HepG2 (cell line): ENCODE measurements around the gene CTSA. TPM values are rescaled to one million over a fixed set of nuclear protein-coding genes. Genes with fewer than 3 reads are reported as not detected.

Experiments used
- BHLHE40 ChIP-seq: IDR thresholded peaks from 2 replicates; pipeline ENCODE4 v1.6.1; 2011; ENCODE audit warnings: low read length, improper control_type of control experiment
- ETS1 ChIP-seq: sonication (generic); formaldehyde crosslinking; IDR thresholded peaks from 2 replicates; pipeline ENCODE4 v1.4.0; 2020; ENCODE audit warnings: missing genetic modification reagents
- FOSL1 ChIP-seq: sonication (generic); formaldehyde crosslinking; IDR thresholded peaks from 2 replicates; pipeline ENCODE4 v1.9.0; 2021; ENCODE audit warnings: missing genetic modification reagents, borderline replicate concordance
- GTF2F1 ChIP-seq: fragments of 150-350 bp; IDR thresholded peaks from 2 replicates; pipeline ENCODE4 v1.6.1; 2014; ENCODE audit warnings: low read length
- HINFP ChIP-seq: sonication (generic); formaldehyde crosslinking; IDR thresholded peaks from 2 replicates; pipeline ENCODE4 v1.4.0; 2020; ENCODE audit warnings: low read depth, mild to moderate bottlenecking, missing genetic modification reagents
- KLF6 ChIP-seq: IDR thresholded peaks from 2 replicates; pipeline ENCODE4 v1.8.0; 2016; ENCODE audit warnings: missing biosample characterization, missing genetic modification reagents
- MBD4 ChIP-seq: IDR thresholded peaks from 2 replicates; pipeline ENCODE4 v1.6.1; 2012; ENCODE audit warnings: low read length, inconsistent platforms, borderline replicate concordance
- MED1 ChIP-seq: sonication (generic); formaldehyde crosslinking; IDR thresholded peaks from 2 replicates; pipeline ENCODE4 v1.4.0; 2020; ENCODE audit warnings: missing genetic modification reagents
- NFIC ChIP-seq: IDR thresholded peaks from 2 replicates; pipeline ENCODE4 v1.6.1; 2012; ENCODE audit warnings: mild to moderate bottlenecking, low read length, inconsistent platforms
- PAF1 ChIP-seq: IDR thresholded peaks from 2 replicates; pipeline ENCODE4 v1.6.1; 2016; ENCODE audit warnings: missing genetic modification reagents, missing compliant biosample characterization
- PAWR ChIP-seq: sonication (generic); formaldehyde crosslinking; IDR thresholded peaks from 2 replicates; pipeline ENCODE4 v1.4.0; 2020; ENCODE audit warnings: missing genetic modification reagents, mild to moderate bottlenecking, borderline replicate concordance
- SIX1 ChIP-seq: sonication (generic); formaldehyde crosslinking; IDR thresholded peaks from 2 replicates; pipeline ENCODE4 v1.4.0; 2020; ENCODE audit warnings: missing genetic modification reagents, borderline replicate concordance
- SRY ChIP-seq: sonication (generic); formaldehyde crosslinking; IDR thresholded peaks from 2 replicates; pipeline ENCODE4 v1.8.0; 2022; ENCODE audit warnings: mild to moderate bottlenecking, missing genetic modification reagents
- ZBTB8A ChIP-seq: sonication (generic); formaldehyde crosslinking; IDR thresholded peaks from 2 replicates; pipeline ENCODE4 v1.4.0; 2020; ENCODE audit warnings: mild to moderate bottlenecking, low read depth, missing genetic modification reagents, borderline replicate concordance
- ZNF121 ChIP-seq: sonication (generic); formaldehyde crosslinking; IDR thresholded peaks from 2 replicates; pipeline ENCODE4 v1.5.0; 2020; ENCODE audit warnings: mild to moderate bottlenecking, missing genetic modification reagents
- ZNF224 ChIP-seq: sonication (generic); formaldehyde crosslinking; IDR thresholded peaks from 2 replicates; pipeline ENCODE4 v1.5.0; 2020; ENCODE audit warnings: mild to moderate bottlenecking, missing genetic modification reagents
- ZNF414 ChIP-seq: sonication (generic); formaldehyde crosslinking; IDR thresholded peaks from 2 replicates; pipeline ENCODE4 v1.5.0; 2020; ENCODE audit warnings: missing genetic modification reagents
- ZNF550 ChIP-seq: sonication (generic); formaldehyde crosslinking; IDR thresholded peaks from 2 replicates; pipeline ENCODE4 v1.4.0; 2020; ENCODE audit warnings: mild to moderate bottlenecking, missing genetic modification reagents, borderline replicate concordance
- ZNF563 ChIP-seq: sonication (generic); formaldehyde crosslinking; IDR thresholded peaks from 2 replicates; pipeline ENCODE4 v1.8.0; 2022; ENCODE audit warnings: mild to moderate bottlenecking, moderate library complexity, missing genetic modification reagents
- ZNF580 ChIP-seq: IDR thresholded peaks from 2 replicates; pipeline ENCODE4 v1.6.1; 2016; ENCODE audit warnings: low read depth, borderline replicate concordance
- ZNF674 ChIP-seq: sonication (generic); formaldehyde crosslinking; IDR thresholded peaks from 2 replicates; pipeline ENCODE4 v1.5.0; 2020; ENCODE audit warnings: low read depth, mild to moderate bottlenecking, missing genetic modification reagents
- ZNF780A ChIP-seq: sonication (generic); formaldehyde crosslinking; IDR thresholded peaks from 2 replicates; pipeline ENCODE4 v1.8.0; 2022; ENCODE audit warnings: mild to moderate bottlenecking, missing genetic modification reagents, moderate library complexity
- polyA plus RNA-seq, 8 experiments: library from polyadenylated mRNA; depleted of rRNA in 3 of 8; stranded (reverse) in 7 of 8; unstranded in 1 of 8; fragments of >200 nt; fragmentation: Illumina TruSeq in 4 of 8; extraction: Trizol in 4 of 8; gene quantifications; 2 replicates each; pipeline versions ENCODE4 v1.2.1 to v1.2.3, GENCODE V29; 2011 to 2016; ENCODE audit warnings: low read depth in 4 of 8, missing spikeins in 1 of 8, mixed read lengths in 1 of 8; ENCODE audit not compliant: insufficient read depth in 1 of 8
- total RNA-seq, 5 experiments: library from RNA; depleted of rRNA; stranded (reverse); fragments of >200 nt; fragmentation: Illumina TruSeq; extraction: Trizol; gene quantifications; 2 replicates each; pipeline ENCODE4 v1.2.3, GENCODE V29; 2016; ENCODE audit warnings: low read depth in 1 of 5
- TF ChIP-seq, protein P1 (sequence below): sonication (generic); formaldehyde crosslinking; IDR thresholded peaks from 2 replicates; pipeline ENCODE4 v1.8.1; 2023; ENCODE audit warnings: missing genetic modification reagents, mild to moderate bottlenecking, borderline replicate concordance
- TF ChIP-seq, protein P2 (sequence below): sonication (generic); formaldehyde crosslinking; IDR thresholded peaks from 2 replicates; pipeline ENCODE4 v1.8.0; 2022; ENCODE audit warnings: mild to moderate bottlenecking, missing genetic modification reagents, moderate library complexity
- TF ChIP-seq, protein P3 (sequence below), 2 experiments: sonication (generic) in 1 of 2; formaldehyde crosslinking in 1 of 2; IDR thresholded peaks; 2 replicates each; pipeline versions ENCODE4 v1.4.0 to v1.6.1; 2018 to 2020; ENCODE audit warnings: missing genetic modification reagents in 2 of 2, borderline replicate concordance in 1 of 2, low read depth in 1 of 2, mild to moderate bottlenecking in 1 of 2, missing biosample characterization in 1 of 2

Gene CTSA
- total and polyA plus RNA-seq, 2 of the 13 experiments (the other 11 are each of a cell fraction or from before 2014, with no cell fraction given) = 202 to 231 TPM

DNA sequence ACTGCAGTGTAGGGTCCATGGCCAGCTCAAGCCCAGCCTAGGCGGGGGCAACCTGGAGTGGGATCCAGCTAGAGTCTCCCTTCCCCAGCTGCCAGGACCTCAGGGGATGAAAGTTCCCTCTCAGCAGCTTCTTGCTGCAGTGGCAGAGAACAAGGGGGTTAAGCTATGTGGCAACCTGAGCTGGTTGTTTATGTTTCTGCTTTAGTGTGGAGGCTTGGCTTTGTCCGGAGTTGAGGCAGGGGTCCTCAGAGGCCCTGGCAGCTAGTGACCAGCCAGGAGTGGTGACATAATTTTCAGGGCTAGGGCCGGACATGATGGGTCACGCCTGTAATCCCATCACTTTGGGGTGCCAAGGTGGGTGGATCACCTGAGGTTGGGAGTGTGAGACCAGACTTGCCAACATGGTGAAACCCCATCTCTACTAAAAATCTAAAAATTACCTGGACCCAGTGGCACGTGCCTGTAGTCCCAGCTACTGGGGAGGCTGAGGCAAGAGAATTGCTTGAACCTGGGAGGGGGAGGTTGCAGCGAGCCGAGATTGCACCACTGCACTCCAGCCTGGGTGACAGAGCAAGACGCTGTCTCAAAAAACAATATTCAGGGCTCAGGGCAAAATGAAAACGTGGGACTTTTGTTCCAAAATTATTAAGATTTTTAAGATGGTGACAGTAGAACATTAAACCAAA is 34.8 kb downstream of the CTSA start (continued):
- no peak for TF ChIP-seq HINFP (CRISPR knock-in tag)
- no peak for TF ChIP-seq ETS1 (CRISPR knock-in tag)
- 0 out of 2 replicates have a peak, but pooled peaks have one; percentile 30 for TF ChIP-seq ZNF550 (CRISPR knock-in tag)
- no peak for TF ChIP-seq SRY (CRISPR knock-in tag)
- TF ChIP-seq ZNF780A (CRISPR knock-in tag) = no peak
- TF ChIP-seq ZNF224 (CRISPR knock-in tag) = no peak
- no peak for TF ChIP-seq KLF6 (CRISPR knock-in tag)
- TF ChIP-seq FOSL1 (CRISPR knock-in tag) = no peak
- no peak for TF ChIP-seq GTF2F1
- no peak for TF ChIP-seq ZNF674 (CRISPR knock-in tag)
- TF ChIP-seq, protein P1, sequence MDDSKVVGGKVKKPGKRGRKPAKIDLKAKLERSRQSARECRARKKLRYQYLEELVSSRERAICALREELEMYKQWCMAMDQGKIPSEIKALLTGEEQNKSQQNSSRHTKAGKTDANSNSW (CRISPR knock-in tag) = no peak
- TF ChIP-seq NFIC = no peak
- no peak for TF ChIP-seq PAF1 (CRISPR knock-in tag)
- TF ChIP-seq MBD4 = no peak
- no peak for TF ChIP-seq PAWR
- TF ChIP-seq, protein P2, sequence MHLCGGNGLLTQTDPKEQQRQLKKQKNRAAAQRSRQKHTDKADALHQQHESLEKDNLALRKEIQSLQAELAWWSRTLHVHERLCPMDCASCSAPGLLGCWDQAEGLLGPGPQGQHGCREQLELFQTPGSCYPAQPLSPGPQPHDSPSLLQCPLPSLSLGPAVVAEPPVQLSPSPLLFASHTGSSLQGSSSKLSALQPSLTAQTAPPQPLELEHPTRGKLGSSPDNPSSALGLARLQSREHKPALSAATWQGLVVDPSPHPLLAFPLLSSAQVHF = no peak
- no peak for TF ChIP-seq BHLHE40
- TF ChIP-seq ZNF121 = no peak
- TF ChIP-seq SIX1 (CRISPR knock-in tag) = no peak
- no peak for TF ChIP-seq ZBTB8A (CRISPR knock-in tag)
- TF ChIP-seq ZNF563 = 0 out of 2 replicates have a peak, but pooled peaks have one; percentile 51
- no peak for TF ChIP-seq ZNF580 (CRISPR knock-in tag)
- TF ChIP-seq, protein P3, sequence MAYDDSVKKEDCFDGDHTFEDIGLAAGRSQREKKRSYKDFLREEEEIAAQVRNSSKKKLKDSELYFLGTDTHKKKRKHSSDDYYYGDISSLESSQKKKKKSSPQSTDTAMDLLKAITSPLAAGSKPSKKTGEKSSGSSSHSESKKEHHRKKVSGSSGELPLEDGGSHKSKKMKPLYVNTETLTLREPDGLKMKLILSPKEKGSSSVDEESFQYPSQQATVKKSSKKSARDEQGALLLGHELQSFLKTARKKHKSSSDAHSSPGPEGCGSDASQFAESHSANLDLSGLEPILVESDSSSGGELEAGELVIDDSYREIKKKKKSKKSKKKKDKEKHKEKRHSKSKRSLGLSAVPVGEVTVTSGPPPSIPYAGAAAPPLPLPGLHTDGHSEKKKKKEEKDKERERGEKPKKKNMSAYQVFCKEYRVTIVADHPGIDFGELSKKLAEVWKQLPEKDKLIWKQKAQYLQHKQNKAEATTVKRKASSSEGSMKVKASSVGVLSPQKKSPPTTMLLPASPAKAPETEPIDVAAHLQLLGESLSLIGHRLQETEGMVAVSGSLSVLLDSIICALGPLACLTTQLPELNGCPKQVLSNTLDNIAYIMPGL (CRISPR knock-in tag; IDR thresholded peaks at IDR 0.05; ENCODE audit: borderline replicate concordance in 1 of 2, low read depth in 1 of 2) = no peak
- TF ChIP-seq ZNF414 = no peak
- peak; percentile 64 for TF ChIP-seq MED1 (CRISPR knock-in tag)
